Activated CD8-positive, alpha-beta memory T cell treated with anti-CD3 and anti-CD28 coated beads, Interleukin-2, amount 50 U/mL, for 48 hours (primary cell): ENCODE data around the gene CCNYL1.
"Not testable (repeated sequence)": the region's sequence is repeated elsewhere in the genome, so short reads cannot be mapped to it uniquely, and the experiment has no call there.

Experiments
- DNase-seq: peaks from one replicate; pipeline ENCODE4 v3.0.0-alpha.2; 2020

The CCNYL1 gene

DNA sequence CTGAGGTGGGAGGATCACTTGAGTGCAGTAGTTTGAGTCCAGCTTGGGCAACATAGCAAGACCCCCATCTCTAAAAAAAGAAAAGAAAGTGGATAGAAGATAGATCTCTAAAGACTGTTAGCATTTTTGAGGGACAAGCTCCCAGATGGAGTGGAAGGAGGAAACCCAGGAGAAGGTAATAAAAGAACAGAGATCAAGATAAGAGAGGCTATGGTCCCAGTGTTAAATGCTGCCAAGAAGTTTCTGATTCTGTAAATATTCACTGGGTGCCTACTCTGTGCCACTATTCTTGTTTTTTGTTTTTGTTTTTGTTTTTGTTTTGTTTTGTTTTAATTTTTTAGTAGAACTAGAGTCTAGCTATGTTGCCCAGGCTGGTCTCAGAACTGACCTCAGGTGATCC, 32.1 kb downstream of the CCNYL1 start:
- no peak for DNase-seq

- no peak for DNase-seq
These were observed 32.6 kb downstream of the CCNYL1 start for GRCh38 chr2:207744050-207744449.

GRCh38 chr2:207744451-207744850, 33.0 kb downstream of the CCNYL1 start:
- no peak for DNase-seq

DNA sequence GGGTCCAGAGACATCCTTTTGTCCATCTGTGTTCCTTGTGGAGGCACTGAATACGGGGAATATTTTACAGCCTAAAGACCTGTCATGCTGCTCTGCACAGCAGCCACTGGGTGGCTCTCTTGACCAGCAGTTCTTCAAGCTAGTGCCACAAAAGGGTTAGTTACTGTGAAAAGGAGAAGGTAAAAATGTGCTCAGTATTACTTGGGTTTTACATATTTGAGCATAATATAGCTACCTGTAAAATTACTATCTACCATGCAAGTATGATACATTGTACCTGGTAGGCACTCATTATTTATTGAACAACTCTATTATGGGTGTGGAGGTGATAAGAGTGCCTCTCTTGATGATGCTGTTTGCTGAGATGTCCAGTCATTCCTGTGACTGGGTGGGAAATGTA, 34.7 kb downstream of the CCNYL1 start:
- no peak for DNase-seq

- no peak for DNase-seq
These were observed 36.5 kb downstream of the CCNYL1 start for GRCh38 chr2:207747653-207748560.

- DNase-seq: no peak
These were observed 37.6 kb downstream of the CCNYL1 start for GRCh38 chr2:207748993-207749392.

DNA sequence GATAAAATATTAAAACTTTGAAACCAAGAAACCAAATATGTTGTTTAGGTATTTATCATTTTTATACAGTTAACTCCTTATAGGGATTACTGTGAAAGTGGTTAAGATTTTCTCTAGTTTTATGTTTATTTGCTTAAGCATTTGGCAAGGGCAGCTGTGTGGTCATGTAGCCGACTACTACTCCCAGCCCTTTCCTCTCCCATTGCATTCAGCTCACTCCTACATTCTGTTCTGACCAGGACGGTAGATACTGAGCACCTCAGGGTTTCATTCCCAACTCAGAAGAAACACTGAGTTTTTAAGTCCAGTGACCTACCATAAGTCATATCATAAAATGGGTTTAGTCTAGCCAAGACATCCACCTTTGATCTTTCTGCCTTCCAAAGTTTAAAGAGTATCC, 38.4 kb downstream of the CCNYL1 start:
- no peak for DNase-seq

GRCh38 chr2:207750345-207750744, 38.9 kb downstream of the CCNYL1 start:
- DNase-seq: no peak

DNA sequence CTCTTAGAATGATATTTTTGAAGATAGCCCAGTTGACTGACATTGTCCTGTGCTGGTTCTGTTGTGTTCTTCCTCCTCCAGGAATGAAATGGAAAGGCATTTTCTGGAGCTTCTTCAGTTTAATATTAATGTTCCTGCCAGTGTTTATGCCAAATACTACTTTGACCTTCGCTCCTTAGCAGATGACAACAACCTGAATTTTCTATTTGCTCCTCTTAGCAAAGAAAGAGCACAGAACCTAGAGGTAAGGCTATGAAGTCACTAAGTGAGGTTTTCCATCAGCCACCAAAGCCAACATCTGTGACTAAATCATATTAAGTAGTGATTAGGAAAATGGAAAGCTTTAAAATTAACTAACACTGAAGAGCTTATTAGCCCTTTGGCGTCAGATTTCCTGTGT, 39.4 kb downstream of the CCNYL1 start:
- no peak for DNase-seq

GRCh38 chr2:207753688-207754087, 42.2 kb downstream of the CCNYL1 start:
- not testable (repeated sequence) for DNase-seq

- DNase-seq: no peak
These were observed 43.3 kb downstream of the CCNYL1 start for GRCh38 chr2:207754498-207755383.

- no peak for DNase-seq
These were observed 46.6 kb downstream of the CCNYL1 start for GRCh38 chr2:207758025-207758424.

DNA sequence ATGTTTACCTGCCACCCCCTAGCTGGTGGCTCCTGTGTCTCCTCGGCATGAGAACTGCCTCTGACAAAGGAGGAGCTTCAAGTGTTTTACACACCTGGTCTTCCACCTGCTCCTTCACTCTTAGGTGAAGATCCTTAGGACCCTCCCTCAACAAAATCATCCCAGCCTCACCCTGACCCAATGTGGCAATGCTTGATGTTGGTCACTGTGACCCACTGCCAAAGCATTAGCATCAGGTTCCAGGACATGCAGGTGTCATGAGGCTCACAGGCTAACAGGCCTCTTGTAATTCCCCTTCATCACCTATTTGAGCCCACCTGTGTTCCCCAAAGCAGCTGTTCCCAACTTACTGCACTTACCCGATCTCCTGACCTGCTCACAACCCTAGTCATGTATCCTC, 48.5 kb downstream of the CCNYL1 start:
- no peak for DNase-seq

- no peak for DNase-seq
These were observed 49.0 kb downstream of the CCNYL1 start for GRCh38 chr2:207760453-207760852.

DNA sequence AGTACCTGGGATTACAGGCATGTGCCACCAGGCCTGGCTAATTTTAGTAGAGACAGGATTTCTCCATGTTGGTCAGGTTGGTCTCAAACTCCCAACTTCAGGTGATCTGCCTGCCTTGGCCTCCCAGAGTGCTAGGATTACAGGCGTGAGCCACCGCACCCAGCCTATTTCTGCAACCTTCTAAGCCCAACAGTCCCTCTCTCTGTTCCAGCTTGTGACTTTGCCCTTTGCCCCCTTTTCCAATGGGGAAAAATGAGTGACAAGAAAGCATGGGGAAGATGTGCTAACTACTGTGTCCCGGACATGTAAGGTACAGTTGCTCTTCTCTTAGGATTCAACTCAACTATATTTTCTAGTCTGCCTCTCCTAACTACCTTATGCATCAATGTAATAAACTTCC, 50.0 kb downstream of the CCNYL1 start:
- DNase-seq: not testable (repeated sequence)

- no peak for DNase-seq
These were observed 50.7 kb downstream of the CCNYL1 start for GRCh38 chr2:207762146-207762545.

- no peak for DNase-seq
These were observed 52.0 kb downstream of the CCNYL1 start for GRCh38 chr2:207763303-207763917.

DNA sequence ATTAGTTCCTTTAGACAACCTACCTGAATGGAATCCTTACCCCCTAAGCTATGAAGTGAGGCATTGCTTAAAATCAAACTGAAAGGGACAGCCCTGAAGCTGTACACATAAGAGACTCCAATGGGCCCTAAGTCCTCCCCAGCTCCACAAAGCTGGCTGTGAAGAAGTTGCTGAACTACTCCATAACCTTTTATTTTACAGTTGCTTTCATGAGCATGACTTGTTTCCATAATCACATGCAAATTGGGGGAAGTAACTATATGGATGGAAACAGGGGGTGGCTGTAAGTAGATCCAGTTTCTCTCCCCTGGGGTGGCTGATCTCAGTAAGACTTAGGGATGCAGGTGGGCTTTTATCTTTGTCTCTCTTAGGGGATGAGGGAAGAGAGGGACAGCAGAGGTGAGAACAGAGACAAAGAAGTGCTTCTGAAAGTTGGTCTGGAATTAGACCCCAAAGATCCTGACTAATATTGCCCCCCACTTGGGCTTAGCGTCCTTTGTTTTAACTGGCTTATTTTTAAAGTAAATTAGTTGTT, 52.7 kb downstream of the CCNYL1 start:
- no peak for DNase-seq

GRCh38 chr2:207765547-207765946, 54.1 kb downstream of the CCNYL1 start:
- no peak for DNase-seq

DNA sequence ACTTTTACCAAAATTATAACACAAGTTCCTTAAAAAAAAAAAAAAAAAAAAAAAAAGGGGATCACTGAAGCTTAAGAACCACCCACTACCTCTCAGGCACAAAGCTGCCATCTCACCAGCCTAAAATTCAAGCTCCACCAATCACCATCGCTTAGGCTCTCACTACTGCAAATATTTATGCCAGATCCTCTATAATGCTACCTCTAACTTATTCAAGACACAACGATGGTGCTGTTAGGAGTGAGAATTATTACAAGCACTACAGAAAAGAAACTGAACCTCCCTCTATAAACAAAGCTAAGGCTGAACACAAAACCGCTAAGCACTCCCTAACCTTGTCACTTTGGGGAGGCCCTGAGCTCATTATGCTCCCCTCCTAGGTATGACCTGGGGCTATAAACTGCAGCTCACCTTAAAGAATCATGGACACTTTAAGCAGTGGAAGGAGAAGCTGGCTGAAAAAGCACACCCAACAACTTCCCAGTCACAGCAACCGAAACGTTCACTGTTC, 54.7 kb downstream of the CCNYL1 start:
- DNase-seq: no peak

GRCh38 chr2:207766697-207767460, 55.4 kb downstream of the CCNYL1 start:
- peak; percentile 57 for DNase-seq
